ENCODE results near the gene TEK.

- TF ChIP-seq POLR2A (IDR thresholded peaks at IDR 0.05), result no peak
- no peak for TF ChIP-seq CTCF (IDR thresholded peaks at IDR 0.05)
Measured at GRCh38 chr9:27088981-27089380, 20.0 kb upstream of the TEK start.
